ENCODE data around the gene IP6K3.

Gene IP6K3

DNA sequence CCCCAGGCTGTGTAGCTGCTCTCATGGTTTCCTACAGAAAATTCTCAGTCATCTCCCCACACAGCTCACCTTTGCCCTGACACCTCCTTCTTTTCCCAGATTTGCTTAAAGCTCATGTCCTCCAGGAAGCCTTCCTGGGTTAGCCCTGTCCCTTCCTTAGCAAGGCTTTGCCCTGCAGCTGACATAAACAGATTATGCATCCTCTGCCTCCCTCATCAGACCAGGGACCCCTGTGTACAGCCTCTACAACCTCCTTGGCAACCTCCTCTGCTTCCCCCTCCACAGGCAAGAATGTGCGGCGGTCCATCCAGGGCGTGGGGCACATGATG, 75.0 kb downstream of the IP6K3 start:
- DNase-seq (ENCODE audit: low spot score), result no peak

All from germinal center (tissue), 1 donor.